ENCODE measurements around the gene TRAM2.

DNA sequence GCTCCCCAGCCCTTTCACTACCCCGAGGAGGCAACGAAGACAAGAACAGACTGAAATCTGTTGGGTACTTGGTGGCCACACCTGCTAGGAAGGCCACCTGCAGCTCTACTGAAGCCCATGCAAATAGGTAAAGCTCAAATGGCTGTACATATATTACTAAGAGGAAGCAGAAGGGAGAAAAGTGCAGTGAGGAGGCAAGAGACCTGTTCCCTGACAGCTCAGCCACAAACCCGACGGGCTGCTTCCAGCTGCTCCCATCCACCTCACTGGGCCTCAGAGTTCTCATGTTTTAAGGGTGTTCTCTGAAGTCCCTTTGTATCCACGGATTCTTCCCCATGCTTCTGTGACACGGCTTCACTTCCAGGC is 24.6 kb downstream of the TRAM2 start:
- TF ChIP-seq, protein P1, sequence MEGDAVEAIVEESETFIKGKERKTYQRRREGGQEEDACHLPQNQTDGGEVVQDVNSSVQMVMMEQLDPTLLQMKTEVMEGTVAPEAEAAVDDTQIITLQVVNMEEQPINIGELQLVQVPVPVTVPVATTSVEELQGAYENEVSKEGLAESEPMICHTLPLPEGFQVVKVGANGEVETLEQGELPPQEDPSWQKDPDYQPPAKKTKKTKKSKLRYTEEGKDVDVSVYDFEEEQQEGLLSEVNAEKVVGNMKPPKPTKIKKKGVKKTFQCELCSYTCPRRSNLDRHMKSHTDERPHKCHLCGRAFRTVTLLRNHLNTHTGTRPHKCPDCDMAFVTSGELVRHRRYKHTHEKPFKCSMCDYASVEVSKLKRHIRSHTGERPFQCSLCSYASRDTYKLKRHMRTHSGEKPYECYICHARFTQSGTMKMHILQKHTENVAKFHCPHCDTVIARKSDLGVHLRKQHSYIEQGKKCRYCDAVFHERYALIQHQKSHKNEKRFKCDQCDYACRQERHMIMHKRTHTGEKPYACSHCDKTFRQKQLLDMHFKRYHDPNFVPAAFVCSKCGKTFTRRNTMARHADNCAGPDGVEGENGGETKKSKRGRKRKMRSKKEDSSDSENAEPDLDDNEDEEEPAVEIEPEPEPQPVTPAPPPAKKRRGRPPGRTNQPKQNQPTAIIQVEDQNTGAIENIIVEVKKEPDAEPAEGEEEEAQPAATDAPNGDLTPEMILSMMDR (IDR thresholded peaks at IDR 0.05 in 2 of 3, conservative IDR thresholded peaks at IDR 0.05 in 1 of 3; ENCODE audit: control insufficient read depth in 2 of 3, extremely low read depth in 1 of 3, insufficient read depth in 1 of 3, low read depth in 3 of 3, low read length in 3 of 3): no peak
- TF ChIP-seq TBL1XR1 (IDR thresholded peaks at IDR 0.05; ENCODE audit: low read depth, low read length): no peak
- no peak for TF ChIP-seq SMAD1 (IDR thresholded peaks at IDR 0.05; ENCODE audit: low read depth, partially characterized antibody)
- TF ChIP-seq RAD51 (IDR thresholded peaks at IDR 0.05): no peak
- TF ChIP-seq, protein P2, sequence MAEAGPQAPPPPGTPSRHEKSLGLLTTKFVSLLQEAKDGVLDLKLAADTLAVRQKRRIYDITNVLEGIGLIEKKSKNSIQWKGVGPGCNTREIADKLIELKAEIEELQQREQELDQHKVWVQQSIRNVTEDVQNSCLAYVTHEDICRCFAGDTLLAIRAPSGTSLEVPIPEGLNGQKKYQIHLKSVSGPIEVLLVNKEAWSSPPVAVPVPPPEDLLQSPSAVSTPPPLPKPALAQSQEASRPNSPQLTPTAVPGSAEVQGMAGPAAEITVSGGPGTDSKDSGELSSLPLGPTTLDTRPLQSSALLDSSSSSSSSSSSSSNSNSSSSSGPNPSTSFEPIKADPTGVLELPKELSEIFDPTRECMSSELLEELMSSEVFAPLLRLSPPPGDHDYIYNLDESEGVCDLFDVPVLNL (IDR thresholded peaks at IDR 0.05; ENCODE audit: low read depth, low read length): no peak
- no peak for TF ChIP-seq BHLHE40 (IDR thresholded peaks at IDR 0.05; ENCODE audit: borderline replicate concordance in 1 of 2, low read depth in 2 of 2, low read length in 1 of 2)
- TF ChIP-seq IKZF1 (conservative IDR thresholded peaks at IDR 0.05): no peak
- TF ChIP-seq, protein P3, sequence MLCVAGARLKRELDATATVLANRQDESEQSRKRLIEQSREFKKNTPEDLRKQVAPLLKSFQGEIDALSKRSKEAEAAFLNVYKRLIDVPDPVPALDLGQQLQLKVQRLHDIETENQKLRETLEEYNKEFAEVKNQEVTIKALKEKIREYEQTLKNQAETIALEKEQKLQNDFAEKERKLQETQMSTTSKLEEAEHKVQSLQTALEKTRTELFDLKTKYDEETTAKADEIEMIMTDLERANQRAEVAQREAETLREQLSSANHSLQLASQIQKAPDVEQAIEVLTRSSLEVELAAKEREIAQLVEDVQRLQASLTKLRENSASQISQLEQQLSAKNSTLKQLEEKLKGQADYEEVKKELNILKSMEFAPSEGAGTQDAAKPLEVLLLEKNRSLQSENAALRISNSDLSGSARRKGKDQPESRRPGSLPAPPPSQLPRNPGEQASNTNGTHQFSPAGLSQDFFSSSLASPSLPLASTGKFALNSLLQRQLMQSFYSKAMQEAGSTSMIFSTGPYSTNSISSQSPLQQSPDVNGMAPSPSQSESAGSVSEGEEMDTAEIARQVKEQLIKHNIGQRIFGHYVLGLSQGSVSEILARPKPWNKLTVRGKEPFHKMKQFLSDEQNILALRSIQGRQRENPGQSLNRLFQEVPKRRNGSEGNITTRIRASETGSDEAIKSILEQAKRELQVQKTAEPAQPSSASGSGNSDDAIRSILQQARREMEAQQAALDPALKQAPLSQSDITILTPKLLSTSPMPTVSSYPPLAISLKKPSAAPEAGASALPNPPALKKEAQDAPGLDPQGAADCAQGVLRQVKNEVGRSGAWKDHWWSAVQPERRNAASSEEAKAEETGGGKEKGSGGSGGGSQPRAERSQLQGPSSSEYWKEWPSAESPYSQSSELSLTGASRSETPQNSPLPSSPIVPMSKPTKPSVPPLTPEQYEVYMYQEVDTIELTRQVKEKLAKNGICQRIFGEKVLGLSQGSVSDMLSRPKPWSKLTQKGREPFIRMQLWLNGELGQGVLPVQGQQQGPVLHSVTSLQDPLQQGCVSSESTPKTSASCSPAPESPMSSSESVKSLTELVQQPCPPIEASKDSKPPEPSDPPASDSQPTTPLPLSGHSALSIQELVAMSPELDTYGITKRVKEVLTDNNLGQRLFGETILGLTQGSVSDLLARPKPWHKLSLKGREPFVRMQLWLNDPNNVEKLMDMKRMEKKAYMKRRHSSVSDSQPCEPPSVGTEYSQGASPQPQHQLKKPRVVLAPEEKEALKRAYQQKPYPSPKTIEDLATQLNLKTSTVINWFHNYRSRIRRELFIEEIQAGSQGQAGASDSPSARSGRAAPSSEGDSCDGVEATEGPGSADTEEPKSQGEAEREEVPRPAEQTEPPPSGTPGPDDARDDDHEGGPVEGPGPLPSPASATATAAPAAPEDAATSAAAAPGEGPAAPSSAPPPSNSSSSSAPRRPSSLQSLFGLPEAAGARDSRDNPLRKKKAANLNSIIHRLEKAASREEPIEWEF (IDR thresholded peaks at IDR 0.05; ENCODE audit: insufficient replicate concordance, low read depth, low read length): no peak
- TF ChIP-seq POLR2A (IDR thresholded peaks at IDR 0.05; ENCODE audit: low read depth, low read length): no peak
